ENCODE data around the gene WTAP.
A peak's percentile ranks its signal among the peaks of the same experiment; 100 is the strongest.
"Not testable (repeated sequence)": the region's sequence is repeated elsewhere in the genome, so short reads cannot be mapped to it uniquely, and the experiment has no call there.

The WTAP gene

GRCh38 chr6:159729598-159730331 is 2.5 kb downstream of the WTAP start:
- no peak for DNase-seq

GRCh38 chr6:159730332-159730676 is 3.0 kb downstream of the WTAP start:
- DNase-seq: no peak

- not testable (repeated sequence) for DNase-seq
Observed at GRCh38 chr6:159732550-159732949, 5.2 kb downstream of the WTAP start.

- not testable (repeated sequence) for DNase-seq
Observed at GRCh38 chr6:159733395-159733794, 6.1 kb downstream of the WTAP start.

- DNase-seq: no peak
Observed at GRCh38 chr6:159736908-159737307, 9.6 kb downstream of the WTAP start.

GRCh38 chr6:159739341-159739740 is 12.0 kb downstream of the WTAP start:
- DNase-seq: no peak

- DNase-seq: no peak
Observed at GRCh38 chr6:159742165-159742564, 14.9 kb downstream of the WTAP start.

GRCh38 chr6:159745081-159745480 is 17.8 kb downstream of the WTAP start:
- DNase-seq: no peak

- no peak for DNase-seq
Observed at GRCh38 chr6:159746759-159747158, 19.5 kb downstream of the WTAP start.

- DNase-seq: not testable (repeated sequence)
Observed at GRCh38 chr6:159748127-159748526, 20.8 kb downstream of the WTAP start.

GRCh38 chr6:159751448-159751847 is 24.1 kb downstream of the WTAP start:
- no peak for DNase-seq

GRCh38 chr6:159753081-159753872 is 26.0 kb downstream of the WTAP start:
- no peak for DNase-seq

GRCh38 chr6:159754401-159754800 is 27.1 kb downstream of the WTAP start:
- no peak for DNase-seq

- no peak for DNase-seq
Observed at GRCh38 chr6:159754959-159755914, 27.9 kb downstream of the WTAP start.

GRCh38 chr6:159756508-159756907 is 29.2 kb downstream of the WTAP start:
- no peak for DNase-seq

- no peak for DNase-seq
Observed at GRCh38 chr6:159758031-159759001, 31.0 kb downstream of the WTAP start.

GRCh38 chr6:159759645-159760044 is 32.3 kb downstream of the WTAP start:
- no peak for DNase-seq

GRCh38 chr6:159760602-159761057 is 33.3 kb downstream of the WTAP start:
- DNase-seq: no peak

- DNase-seq: no peak
Observed at GRCh38 chr6:159761129-159761872, 34.0 kb downstream of the WTAP start.

GRCh38 chr6:159761873-159762680 is 34.8 kb downstream of the WTAP start, which contains the start of gene ACAT2:
Gene ACAT2 (plus strand): TSS chr6:159762045. CDS start chr6:159762088, 43 bp downstream.
- peak; percentile 91 for DNase-seq
